ENCODE measurements around the gene STBD1. TPM values are rescaled to one million over a fixed set of nuclear protein-coding genes. Genes with fewer than 3 reads are reported as not detected.
"Not testable (repeated sequence)": the region's sequence is repeated elsewhere in the genome, so short reads cannot be mapped to it uniquely, and the experiment has no call there.

STBD1 gene
- total RNA-seq, 1 donor from 2014 or later = 34.7 TPM

- no peak for DNase-seq (ENCODE audit: low spot score)
Observed at GRCh38 chr4:76282941-76283689, 23.4 kb upstream of the STBD1 start.

DNA sequence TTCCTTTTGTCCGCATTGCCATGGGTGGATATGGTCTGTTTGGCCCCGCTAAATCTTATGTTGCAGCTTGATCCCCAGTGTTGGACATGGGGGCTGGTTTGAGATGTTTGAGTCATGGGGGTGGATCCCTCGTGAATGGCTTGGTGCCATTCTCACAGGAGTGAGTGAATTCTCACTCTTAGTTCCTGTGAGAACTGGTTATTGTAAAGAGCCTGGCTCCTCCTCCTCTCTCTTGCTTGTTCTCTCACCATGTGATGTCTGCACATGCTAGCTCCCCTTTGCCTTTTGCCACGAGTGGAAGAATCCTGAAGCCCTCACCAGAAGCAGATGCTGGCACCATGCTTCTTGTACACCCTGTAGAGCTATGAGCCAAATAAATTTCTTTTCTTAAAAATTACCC, 22.6 kb upstream of the STBD1 start:
- DNase-seq (ENCODE audit: low spot score) = no peak

DNA sequence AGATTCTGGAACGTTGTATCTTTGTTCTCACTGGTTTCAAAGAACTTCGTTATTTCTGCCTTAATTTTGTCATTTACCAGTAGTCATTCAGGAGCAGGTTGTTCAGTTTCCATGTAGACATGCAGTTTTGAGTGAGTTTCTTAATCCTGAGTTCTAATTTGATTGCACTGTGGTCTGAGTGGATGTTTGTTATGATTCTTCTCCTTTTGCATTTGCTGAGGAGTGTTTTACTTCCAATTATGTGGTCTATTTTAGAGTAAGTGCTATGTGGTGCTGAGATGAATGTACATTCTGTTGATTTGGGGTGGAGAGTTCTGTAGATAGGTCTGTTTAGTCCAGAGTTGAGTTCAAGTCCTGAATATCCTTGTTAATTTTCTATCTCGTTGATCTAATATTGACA, 18.7 kb upstream of the STBD1 start:
- not testable (repeated sequence) for DNase-seq (ENCODE audit: low spot score)

- DNase-seq (ENCODE audit: low spot score) = no peak
Observed at GRCh38 chr4:76292730-76293129, 13.8 kb upstream of the STBD1 start.

DNA sequence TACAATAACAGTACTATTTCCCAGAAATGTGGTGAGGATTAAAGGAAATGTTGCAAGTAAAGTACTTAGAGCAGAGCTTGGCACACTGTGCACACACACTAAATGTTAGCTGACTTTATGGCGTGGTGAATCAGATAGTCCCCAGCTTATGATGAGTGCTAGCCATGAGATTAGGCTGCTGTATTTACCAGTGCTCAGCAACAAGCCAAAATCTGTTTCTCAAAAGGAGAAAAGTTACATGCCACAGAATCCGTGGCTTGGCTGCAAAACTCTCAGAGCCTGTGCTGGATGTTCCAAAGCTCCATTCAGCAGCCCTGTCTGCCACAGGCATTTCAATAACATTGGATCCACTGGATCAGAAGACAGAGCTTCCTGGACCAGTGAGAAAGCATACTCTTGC, 12.8 kb upstream of the STBD1 start:
- no peak for DNase-seq (ENCODE audit: low spot score)

- no peak for DNase-seq (ENCODE audit: low spot score)
Observed at GRCh38 chr4:76296286-76296820, 10.2 kb upstream of the STBD1 start.

- no peak for DNase-seq (ENCODE audit: low spot score)
Observed at GRCh38 chr4:76298227-76298626, 8.3 kb upstream of the STBD1 start.

GRCh38 chr4:76300012-76300411, 6.5 kb upstream of the STBD1 start:
- no peak for DNase-seq (ENCODE audit: low spot score)

DNA sequence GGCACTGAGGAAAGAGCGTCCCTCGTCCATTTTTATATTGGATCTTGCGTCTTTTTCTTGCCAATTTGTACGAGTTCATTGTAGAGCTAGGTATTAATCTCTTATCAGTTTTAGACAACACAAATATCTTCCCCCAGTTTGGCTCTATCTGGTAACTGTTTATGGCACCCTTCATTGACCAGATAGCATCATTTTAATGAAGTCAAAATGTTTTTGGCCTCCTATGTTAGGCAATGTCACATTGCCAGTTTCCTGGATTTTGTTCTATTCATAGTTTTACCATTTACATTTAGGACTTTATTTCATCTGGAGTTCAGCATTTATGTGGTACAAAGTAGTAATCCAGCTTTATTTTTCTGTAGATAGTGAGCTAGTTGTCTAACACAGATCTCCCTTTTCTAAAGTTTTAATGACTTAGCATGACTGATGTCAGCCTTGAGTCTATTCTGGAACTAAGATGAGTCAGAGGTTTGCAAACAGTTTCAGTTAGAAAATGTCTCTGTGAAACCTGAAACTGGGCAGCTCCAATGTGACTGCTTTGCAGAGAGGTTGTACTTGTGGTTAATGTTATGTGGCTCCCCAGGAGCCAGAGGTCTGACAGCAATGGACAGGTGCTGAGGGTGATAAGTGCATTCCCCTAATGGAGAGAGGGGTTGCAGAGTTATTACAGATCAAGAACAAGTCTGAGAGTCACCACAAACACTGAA, 5.3 kb upstream of the STBD1 start:
- DNase-seq (ENCODE audit: low spot score) = no peak

- no peak for DNase-seq (ENCODE audit: low spot score)
Observed at GRCh38 chr4:76301775-76302162, 4.8 kb upstream of the STBD1 start.

DNA sequence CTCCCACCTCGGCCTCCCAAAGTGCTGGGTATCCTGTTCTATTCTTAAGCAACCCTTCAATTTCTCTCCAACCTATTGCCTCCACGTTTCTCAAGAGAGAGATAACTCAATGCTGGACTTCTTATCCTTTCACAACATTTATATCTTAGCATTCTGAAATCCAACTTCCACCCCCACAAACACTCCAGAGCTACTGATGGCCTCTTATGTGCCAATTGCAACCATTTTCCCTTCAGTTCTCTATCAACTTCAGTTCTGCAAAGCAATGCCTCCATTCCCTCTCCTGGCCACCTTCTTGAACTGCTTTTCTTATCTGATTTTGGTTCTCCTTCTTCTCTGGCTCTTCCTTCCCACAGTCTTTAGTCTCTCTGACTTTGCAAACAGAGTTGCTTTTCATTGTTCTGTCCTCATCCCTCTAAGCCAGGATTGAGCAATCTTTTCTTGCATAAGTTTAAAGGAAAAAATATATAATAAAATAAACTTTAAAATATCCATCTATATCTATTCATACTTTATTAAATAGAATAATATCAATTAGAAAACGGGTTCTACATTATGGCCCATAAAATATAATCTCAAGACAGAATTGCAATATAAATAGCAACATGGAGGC, 3.6 kb upstream of the STBD1 start:
- no peak for DNase-seq (ENCODE audit: low spot score)

- DNase-seq (ENCODE audit: low spot score) = no peak
Observed at GRCh38 chr4:76305033-76305687, 1.4 kb upstream of the STBD1 start.

DNA sequence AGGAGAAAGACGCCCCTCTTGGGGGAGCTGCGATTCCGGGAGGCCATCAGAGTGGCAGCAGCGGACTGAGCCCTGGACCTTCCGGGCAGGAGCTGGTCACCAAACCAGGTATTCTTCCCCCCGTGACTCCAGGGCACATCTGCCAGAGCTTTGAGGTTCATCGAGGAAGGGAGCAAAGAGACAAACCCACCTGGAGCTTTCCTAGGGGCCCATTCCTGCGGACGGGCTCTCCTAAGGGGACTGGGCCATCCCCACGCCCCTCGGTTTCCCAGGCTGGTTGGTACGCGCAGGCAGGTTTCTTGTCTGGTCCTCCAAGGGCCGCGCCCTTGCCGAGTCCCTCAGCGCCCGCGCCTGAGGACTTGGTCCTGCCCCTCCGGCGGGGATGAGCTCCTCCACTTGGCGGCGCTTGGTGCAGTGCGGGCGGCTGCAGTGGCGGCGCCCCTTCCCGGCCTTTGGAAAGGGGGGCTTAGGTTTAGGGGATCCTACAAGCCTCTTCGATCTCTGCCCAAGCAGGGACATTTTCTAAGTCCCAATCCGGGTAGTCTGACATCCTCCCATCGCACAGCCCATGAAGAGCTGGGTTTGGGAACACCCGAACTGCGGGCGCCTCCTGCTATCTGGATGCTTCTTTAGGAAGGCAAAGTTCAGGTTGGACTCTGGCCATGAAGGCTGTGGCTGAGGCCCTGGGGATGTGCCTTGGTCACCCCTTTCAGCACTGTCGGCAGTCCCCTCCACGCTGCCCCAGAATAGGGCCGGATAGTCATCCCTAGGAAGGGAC, 538 bp downstream of the STBD1 start:
- no peak for DNase-seq (ENCODE audit: low spot score)

DNA sequence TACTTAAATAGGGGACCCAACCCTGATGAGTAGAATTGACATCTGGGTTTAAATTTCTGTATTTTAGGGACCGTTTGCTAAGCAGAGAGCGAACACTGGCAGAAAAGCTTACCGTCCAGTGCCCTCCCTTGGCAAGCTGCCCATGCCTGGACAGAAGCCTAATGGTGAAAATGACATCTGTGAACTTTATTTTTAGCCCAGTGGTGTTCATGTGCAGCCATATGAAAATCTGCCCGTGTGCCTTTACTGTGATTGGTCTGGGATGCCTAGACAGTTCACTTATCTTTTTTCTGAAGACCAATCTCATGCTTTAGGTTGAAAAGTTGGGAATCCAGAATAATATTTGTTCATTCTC, 1.1 kb downstream of the STBD1 start:
- DNase-seq (ENCODE audit: low spot score) = no peak

GRCh38 chr4:76308548-76308947, 2.0 kb downstream of the STBD1 start:
- DNase-seq (ENCODE audit: low spot score) = no peak

DNA sequence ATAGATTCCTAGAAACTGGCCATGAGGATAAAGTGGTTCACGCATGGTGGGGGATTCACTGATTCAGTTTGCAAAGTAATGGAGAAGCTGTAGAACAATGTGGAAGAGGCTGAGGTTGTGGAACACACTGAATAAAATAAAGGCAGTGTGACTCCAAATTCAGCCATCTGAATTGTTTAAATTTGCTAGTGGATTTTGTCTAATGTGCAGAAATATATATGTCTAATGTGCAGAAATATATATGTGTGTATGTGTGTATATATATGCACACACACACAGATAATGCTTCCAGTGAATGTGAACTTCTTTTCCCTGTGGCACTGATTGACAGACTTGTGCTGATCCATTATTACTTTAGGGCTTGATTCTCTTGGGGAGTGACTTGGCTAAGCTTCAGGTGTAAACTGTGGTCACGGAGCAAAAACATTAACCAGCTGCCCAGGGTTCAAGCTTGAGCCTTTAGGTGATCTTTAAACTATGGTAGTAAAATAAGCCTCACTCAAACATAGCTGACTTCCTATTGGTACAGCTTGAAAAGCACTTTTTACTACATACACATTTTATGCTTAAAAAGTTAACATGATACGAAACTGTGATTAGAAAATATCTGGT, 3.5 kb downstream of the STBD1 start:
- no peak for DNase-seq (ENCODE audit: low spot score)

DNA sequence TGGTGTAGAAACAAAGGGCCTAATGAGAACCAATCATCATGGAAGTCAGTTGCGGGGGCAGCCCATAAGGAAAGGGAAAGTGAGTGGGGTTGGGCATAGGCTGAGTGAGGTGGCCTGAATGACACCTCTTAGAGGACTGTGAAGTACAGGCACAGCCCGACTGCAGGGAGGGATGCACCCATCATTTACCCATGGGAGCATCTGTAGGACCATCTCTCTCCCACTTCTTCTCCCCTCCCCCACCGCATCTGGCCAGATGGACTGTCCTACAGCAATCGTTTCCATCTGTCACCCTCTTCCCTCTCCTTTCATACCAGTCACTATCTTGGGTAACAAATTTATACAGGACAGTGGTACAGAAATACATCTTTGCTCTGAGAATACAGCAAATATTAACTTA, 4.2 kb downstream of the STBD1 start:
- no peak for DNase-seq (ENCODE audit: low spot score)

GRCh38 chr4:76311896-76312331, 5.4 kb downstream of the STBD1 start:
- DNase-seq (ENCODE audit: low spot score) = no peak

- no peak for DNase-seq (ENCODE audit: low spot score)
Observed at GRCh38 chr4:76312457-76312856, 5.9 kb downstream of the STBD1 start.

GRCh38 chr4:76313547-76313946, 7.0 kb downstream of the STBD1 start:
- no peak for DNase-seq (ENCODE audit: low spot score)

All from mesenteric fat pad (tissue), 1 donor.